22Rv1 (cell line): ENCODE data around the gene COBL.

Experiments
- CTCF ChIP-seq: fragments of 450-650 bp; IDR thresholded peaks from 2 replicates; pipeline ENCODE4 v1.5.1; 2017; ENCODE audit warnings: mild to moderate bottlenecking
- ZFX ChIP-seq: fragments of 450-650 bp; IDR thresholded peaks from 2 replicates; pipeline ENCODE4 v1.6.1; 2017; ENCODE audit warnings: antibody characterized with exemption, borderline replicate concordance

- TF ChIP-seq CTCF = no peak
- TF ChIP-seq ZFX = no peak
Measured at GRCh38 chr7:51255536-51256208, 60.9 kb downstream of the COBL start.
